K562 (cell line): ENCODE measurements around the gene YEATS2. TPM values are rescaled to one million over a fixed set of nuclear protein-coding genes. Genes with fewer than 3 reads are reported as not detected.
A peak's percentile ranks its signal among the peaks of the same experiment; 100 is the strongest.

Experiments used
- ATAC-seq: fragments of 200-7000 bp; cut with Tn5 transposase; 3 replicates; pipeline ENCODE4 v1.9.1; 2020; ENCODE audit warnings: moderate library complexity
- BruUV-seq: library from RNA; stranded (reverse); fragments of 400-500 nt; replicated peaks from 2 replicates; lab custom pipeline; 2021; lab: Mats Ljungman, UMichigan
- CTCF ChIA-PET: fragments of 300-600 bp; formaldehyde crosslinking; extraction: SDS; loops from one replicate; lab custom pipeline; 2021; ENCODE audit warnings: low intra/inter-chr PET ratio; lab: Yijun Ruan, JAX
- POLR2A ChIA-PET: fragments of 300-600, 350-650 bp; sonication (Branson Sonifier 250); formaldehyde crosslinking; extraction: SDS; loops from one replicate; lab custom pipeline; 2021; ENCODE audit warnings: antibody characterized with exemption, inconsistent platforms; lab: Yijun Ruan, JAX
- DNase-seq, 4 experiments: peaks; one replicate each; pipeline versions ENCODE4 v3.0.0 to v3.0.0-alpha.2; 2011 to 2018; ENCODE audit warnings: low spot score in 3 of 4, mixed read lengths in 3 of 4; ENCODE audit errors: extremely low read depth in 1 of 4
- FAIRE-seq: peaks from 2 replicates; lab custom pipeline; 2011; peaks lifted over from hg19 to GRCh38; lab: Jason Lieb, UNC
- H2AFZ ChIP-seq: 2 replicates; pipeline ENCODE4 v1.6.0; 2011; ENCODE audit warnings: low read depth, low read length, control low read depth, inconsistent platforms
- H3K27ac ChIP-seq: fragments of 200-600 bp; 3 replicates; pipeline ENCODE4 v1.8.0; 2011; ENCODE audit warnings: low read depth, mild to moderate bottlenecking, control low read depth, inconsistent platforms, low read length, moderate library complexity, mixed read lengths; ENCODE audit errors: extremely low read depth
- H3K27me3 ChIP-seq, 2 experiments: fragments of 300-600 bp in 1 of 2; 2 replicates in 1 of 2; 3 replicates in 1 of 2; pipeline versions ENCODE4 v1.6.0 to v1.8.0; 2011; ENCODE audit warnings: inconsistent platforms in 2 of 2, low read length in 2 of 2, mild to moderate bottlenecking in 1 of 2, mixed read lengths in 1 of 2, moderate library complexity in 1 of 2; ENCODE audit not compliant: control insufficient read depth in 2 of 2, insufficient read depth in 2 of 2
- H3K36me3 ChIP-seq: fragments of 300-600 bp; 3 replicates; pipeline ENCODE4 v1.8.0; 2011; ENCODE audit warnings: mild to moderate bottlenecking, low read length, inconsistent platforms; ENCODE audit not compliant: control insufficient read depth, insufficient read depth
- H3K4me1 ChIP-seq, 2 experiments: fragments of 200-600 bp in 1 of 2; replicated peaks in 1 of 2; 2 replicates in 1 of 2; 3 replicates in 1 of 2; pipeline versions ENCODE4 v1.5.1 to v1.8.0; 2011; ENCODE audit warnings: inconsistent platforms in 2 of 2, low read length in 2 of 2, mild to moderate bottlenecking in 1 of 2, mixed read lengths in 1 of 2, moderate library complexity in 1 of 2; ENCODE audit not compliant: control insufficient read depth in 2 of 2, insufficient read depth in 2 of 2
- H3K4me2 ChIP-seq: 2 replicates; pipeline ENCODE4 v1.6.1; 2011; ENCODE audit warnings: low read length, control low read depth, inconsistent platforms, mixed read lengths; ENCODE audit not compliant: insufficient read depth
- H3K4me3 ChIP-seq: fragments of 200-600 bp; sonication (generic), shearing (Covaris generic); 2 replicates; pipeline ENCODE4 v1.5.1; 2016; ENCODE audit warnings: control low read depth, inconsistent platforms
- H3K79me2 ChIP-seq: fragments of 200-600 bp; 3 replicates; pipeline ENCODE4 v1.8.0; 2011; ENCODE audit warnings: low read length, inconsistent platforms; ENCODE audit not compliant: control insufficient read depth, insufficient read depth
- H3K9ac ChIP-seq, 2 experiments: 2 replicates each; pipeline versions ENCODE4 v1.6.0 to v1.6.1; 2011; ENCODE audit warnings: low read depth in 2 of 2, low read length in 2 of 2, control low read depth in 1 of 2, inconsistent platforms in 1 of 2, mild to moderate bottlenecking in 1 of 2, mixed read lengths in 1 of 2; ENCODE audit not compliant: insufficient read depth in 1 of 2
- H3K9me1 ChIP-seq: one replicate; pipeline ENCODE4 v1.6.0; 2011; ENCODE audit warnings: inconsistent platforms, mild to moderate bottlenecking, low read length, moderate library complexity; ENCODE audit not compliant: control insufficient read depth, insufficient read depth
- H3K9me3 ChIP-seq: replicated peaks from 2 replicates; pipeline ENCODE4 v1.5.1; 2011; ENCODE audit warnings: low read depth, low read length, inconsistent platforms; ENCODE audit not compliant: control insufficient read depth, insufficient read depth
- H4K20me1 ChIP-seq: replicated peaks from 2 replicates; pipeline ENCODE4 v1.6.1; 2011; ENCODE audit warnings: low read length, inconsistent platforms, mixed read lengths; ENCODE audit not compliant: control insufficient read depth, insufficient read depth
- E2F4 ChIP-seq: sonication (generic); formaldehyde crosslinking; IDR thresholded peaks from 2 replicates; pipeline ENCODE4 v1.8.0; 2022; ENCODE audit warnings: mild to moderate bottlenecking, low read depth, missing genetic modification reagents
- FOS ChIP-seq: IDR thresholded peaks from 3 replicates; pipeline ENCODE4 v1.6.1; 2011; ENCODE audit not compliant: insufficient read length; ENCODE audit errors: extremely low read depth
- GABPB1 ChIP-seq: sonication (generic); formaldehyde crosslinking; IDR thresholded peaks from 2 replicates; pipeline ENCODE4 v1.8.0; 2022; ENCODE audit warnings: mild to moderate bottlenecking, missing genetic modification reagents
- RBM14 ChIP-seq: fragments of 200-400 bp; formaldehyde crosslinking; IDR thresholded peaks from 2 replicates; pipeline ENCODE4 v1.6.1; 2018; ENCODE audit warnings: low read depth, mild to moderate bottlenecking, low read length, moderate library complexity, borderline replicate concordance; ENCODE audit not compliant: insufficient read depth
- TEAD4 ChIP-seq, 2 experiments: sonication (generic) in 1 of 2; formaldehyde crosslinking in 1 of 2; IDR thresholded peaks; 2 replicates each; pipeline versions ENCODE4 v1.6.1 to v1.8.0; 2012 to 2022; ENCODE audit warnings: borderline replicate concordance in 1 of 2, inconsistent platforms in 1 of 2, low read length in 1 of 2, mild to moderate bottlenecking in 1 of 2, missing genetic modification reagents in 1 of 2
- XRCC3 ChIP-seq: fragments of 450-650 bp; IDR thresholded peaks from 2 replicates; pipeline ENCODE4 v1.6.1; 2017; ENCODE audit warnings: mild to moderate bottlenecking, moderate library complexity
- ZBTB33 ChIP-seq: sonication (generic); formaldehyde crosslinking; IDR thresholded peaks from 2 replicates; pipeline ENCODE4 v1.8.1; 2023; ENCODE audit warnings: mild to moderate bottlenecking, missing genetic modification reagents
- WGBS: fragments of 100-300 bp; shearing (Covaris generic); methylation state at CpG from one replicate; pipeline ENCODE4 v1.1.6; 2016; ENCODE audit warnings: low coverage, mixed read lengths; ENCODE audit not compliant: insufficient coverage; ENCODE audit errors: missing lambda C conversion rate; 5-methylcytosine and 5-hydroxymethylcytosine counted together
- in situ Hi-C: fragments of 300-500 bp; cut with MboI; formaldehyde crosslinking; loops from 4 replicates; pipeline ENCODE4 v1.15.0; 2018; ENCODE audit warnings: inconsistent platforms, mixed read lengths
- intact Hi-C: fragments of 100-400 bp; cut with micrococcal nuclease; formaldehyde crosslinking; loops from 2 replicates; pipeline ENCODE4 v1.14.2; 2022
- polyA plus RNA-seq, 8 experiments: library from polyadenylated mRNA; depleted of rRNA in 4 of 8; stranded (reverse) in 5 of 8; unstranded in 3 of 8; fragments of >200 nt; fragmentation: Nextera tagmentation in 2 of 8; fragmentation: Illumina TruSeq in 1 of 8; extraction: Ambion mirVana in 2 of 8; extraction: Trizol in 1 of 8; gene quantifications; 2 replicates each; pipeline versions ENCODE4 v1.2.1 to v1.2.3, GENCODE V29; 2011 to 2014; ENCODE audit warnings: inconsistent platforms in 1 of 8, missing spikeins in 1 of 8
- total RNA-seq, 7 experiments: library from RNA; depleted of rRNA in 6 of 7; stranded (reverse); fragments of >200 nt in 6 of 7; fragmentation: Illumina TruSeq in 2 of 7; extraction: Trizol in 2 of 7; gene quantifications; 2 replicates each; pipeline versions ENCODE4 v1.2.1 to v1.2.3, GENCODE V29; 2011 to 2021; ENCODE audit warnings: low replicate concordance in 1 of 7

The YEATS2 gene
- total and polyA plus RNA-seq, 9 of the 15 experiments (the other 6 are each of a cell fraction or from before 2014, with no cell fraction given): 1.8 to 35.2 (median 19.0) TPM

DNA sequence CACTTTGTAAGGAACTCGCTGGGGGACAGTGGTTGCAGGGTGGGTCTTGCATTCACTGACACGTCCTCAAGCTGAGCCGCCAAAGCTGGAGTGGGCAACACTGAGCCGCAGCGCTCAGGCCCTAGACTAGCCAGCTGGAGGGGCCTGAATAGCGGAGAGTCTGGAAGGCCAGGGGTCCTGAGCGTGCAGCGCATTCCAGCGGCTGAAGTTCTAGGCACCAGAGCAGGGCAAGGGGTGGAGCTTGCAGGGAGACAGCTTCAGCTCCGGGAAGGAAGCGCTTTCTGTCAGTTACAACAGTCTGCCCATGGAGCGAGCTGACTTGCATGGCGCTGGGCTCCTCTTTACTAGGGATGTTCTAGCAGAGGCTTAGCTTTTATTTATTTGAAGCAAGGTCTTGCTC is 125.0 kb downstream of the YEATS2 start:
- FAIRE-seq (no peak), DNase-seq (no peak), ATAC-seq (no peak)
- Histone ChIP-seq H2AFZ (no peak overlapping the region), H3K9ac (no peak overlapping the region), H3K36me3 (no peaks in the 10 kb centered on the region), H3K4me3 (no peak overlapping the region), H3K4me2 (no peak overlapping the region), H3K9me3 (no peaks in the 10 kb centered on the region), H3K4me1 (peaks cover 0 to 4% of the 10 kb centered on the region in 2 experiments; a peak in 2 of 5 replicates), H3K27ac (no peak overlapping the region), H3K9me1 (peaks cover 5% of the 10 kb centered on the region), H4K20me1 (no peaks in the 10 kb centered on the region), H3K79me2 (no peaks in the 10 kb centered on the region), H3K27me3 (no peaks in the 10 kb centered on the region)
- in situ Hi-C loops (no loop called here), intact Hi-C loops (no loop called here)
- CTCF ChIA-PET: no interaction called here
- 82% methylated on average over 13 of the region's 13 CpGs for WGBS
- POLR2A ChIA-PET: interaction anchor here (0.8 to 1.2 kb wide), 4 partner anchors 9 to 22 kb away, joined by 3 to 6 read pairs (median 4); no protein-coding TSS in a partner anchor
- BruUV-seq: no TSS peak
- 0 out of 2 replicates have a peak, but pooled peaks have one; percentile 26 for TF ChIP-seq GABPB1 (CRISPR knock-in tag)
- no peak for TF ChIP-seq XRCC3
- TF ChIP-seq ZBTB33: peak; percentile 81
- no peak for TF ChIP-seq RBM14
- TF ChIP-seq FOS: no peak
- no peak for TF ChIP-seq TEAD4 (IDR thresholded peaks at IDR 0.05; ENCODE audit: low read length)
- no peak for TF ChIP-seq TEAD4 (CRISPR knock-in tag; IDR thresholded peaks at IDR 0.05; ENCODE audit: borderline replicate concordance)
- TF ChIP-seq E2F4 (CRISPR knock-in tag): no peak
- TF ChIP-seq, all 486 proteins: peak for 2
